HepG2 (cell line): ENCODE data around the gene CAB39. TPM values are rescaled to one million over a fixed set of nuclear protein-coding genes. Genes with fewer than 3 reads are reported as not detected.

Experiments used
- CAMTA2 ChIP-seq: sonication (generic); formaldehyde crosslinking; IDR thresholded peaks from 2 replicates; pipeline ENCODE4 v1.4.0; 2020; ENCODE audit warnings: mild to moderate bottlenecking, missing genetic modification reagents, borderline replicate concordance
- CBX2 ChIP-seq, 2 experiments: fragments of 200-600 bp in 1 of 2; sonication (generic); formaldehyde crosslinking in 1 of 2; IDR thresholded peaks; 2 replicates each; pipeline versions ENCODE4 v1.7.0 to v1.8.1; 2018 to 2022; ENCODE audit warnings: low read depth in 2 of 2, low read length in 1 of 2, mild to moderate bottlenecking in 1 of 2, missing genetic modification reagents in 1 of 2
- DR1 ChIP-seq: sonication (generic); formaldehyde crosslinking; IDR thresholded peaks from 2 replicates; pipeline ENCODE4 v1.8.0; 2021; ENCODE audit warnings: mild to moderate bottlenecking, missing genetic modification reagents, inconsistent platforms
- KDM1A ChIP-seq: IDR thresholded peaks from 2 replicates; pipeline ENCODE4 v1.6.1; 2016; ENCODE audit warnings: missing compliant biosample characterization
- KLF6 ChIP-seq: IDR thresholded peaks from 2 replicates; pipeline ENCODE4 v1.8.0; 2016; ENCODE audit warnings: missing biosample characterization, missing genetic modification reagents
- MAFK ChIP-seq, 2 experiments: IDR thresholded peaks in 1 of 2; conservative IDR thresholded peaks in 1 of 2; 2 replicates each; pipeline ENCODE4 v1.6.1; 2011; ENCODE audit warnings: improper control_type of control experiment in 2 of 2, low read length in 2 of 2
- MED1 ChIP-seq: sonication (generic); formaldehyde crosslinking; IDR thresholded peaks from 2 replicates; pipeline ENCODE4 v1.4.0; 2020; ENCODE audit warnings: missing genetic modification reagents
- RFXANK ChIP-seq: IDR thresholded peaks from 2 replicates; pipeline ENCODE4 v1.6.1; 2016
- TSC22D2 ChIP-seq: sonication (generic); formaldehyde crosslinking; IDR thresholded peaks from 2 replicates; pipeline ENCODE4 v1.5.1; 2020; ENCODE audit warnings: missing genetic modification reagents, mild to moderate bottlenecking, borderline replicate concordance
- ZBTB43 ChIP-seq: sonication (generic); formaldehyde crosslinking; conservative IDR thresholded peaks from 2 replicates; pipeline ENCODE4 v1.4.0; 2020; ENCODE audit warnings: missing genetic modification reagents
- ZBTB46 ChIP-seq: sonication (generic); formaldehyde crosslinking; IDR thresholded peaks from 2 replicates; pipeline ENCODE4 v1.4.0; 2020; ENCODE audit warnings: mild to moderate bottlenecking, missing genetic modification reagents, borderline replicate concordance
- ZNF34 ChIP-seq: sonication (generic); formaldehyde crosslinking; IDR thresholded peaks from 2 replicates; pipeline ENCODE4 v1.4.0; 2020; ENCODE audit warnings: mild to moderate bottlenecking, missing genetic modification reagents, borderline replicate concordance
- ZNF430 ChIP-seq: sonication (generic); formaldehyde crosslinking; IDR thresholded peaks from 2 replicates; pipeline ENCODE4 v1.9.0; 2021; ENCODE audit warnings: mild to moderate bottlenecking, missing genetic modification reagents
- ZNF484 ChIP-seq: sonication (generic); formaldehyde crosslinking; IDR thresholded peaks from 2 replicates; pipeline ENCODE4 v1.5.1; 2020; ENCODE audit warnings: mild to moderate bottlenecking, low read depth, missing genetic modification reagents, borderline replicate concordance
- ZNF782 ChIP-seq: sonication (generic); formaldehyde crosslinking; IDR thresholded peaks from 2 replicates; pipeline ENCODE4 v1.4.0; 2020; ENCODE audit warnings: missing genetic modification reagents, mild to moderate bottlenecking, borderline replicate concordance
- polyA plus RNA-seq, 8 experiments: library from polyadenylated mRNA; depleted of rRNA in 3 of 8; stranded (reverse) in 7 of 8; unstranded in 1 of 8; fragments of >200 nt; fragmentation: Illumina TruSeq in 4 of 8; extraction: Trizol in 4 of 8; gene quantifications; 2 replicates each; pipeline versions ENCODE4 v1.2.1 to v1.2.3, GENCODE V29; 2011 to 2016; ENCODE audit warnings: low read depth in 4 of 8, missing spikeins in 1 of 8, mixed read lengths in 1 of 8; ENCODE audit not compliant: insufficient read depth in 1 of 8
- total RNA-seq, 5 experiments: library from RNA; depleted of rRNA; stranded (reverse); fragments of >200 nt; fragmentation: Illumina TruSeq; extraction: Trizol; gene quantifications; 2 replicates each; pipeline ENCODE4 v1.2.3, GENCODE V29; 2016; ENCODE audit warnings: low read depth in 1 of 5
- TF ChIP-seq, protein P1 (sequence below): sonication (generic); formaldehyde crosslinking; IDR thresholded peaks from 2 replicates; pipeline ENCODE4 v1.4.0; 2020; ENCODE audit warnings: missing genetic modification reagents
- TF ChIP-seq, protein P2 (sequence below): sonication (generic); formaldehyde crosslinking; IDR thresholded peaks from 2 replicates; pipeline ENCODE4 v1.4.0; 2020; ENCODE audit warnings: mild to moderate bottlenecking, missing genetic modification reagents
- TF ChIP-seq, protein P3 (sequence below): sonication (generic); formaldehyde crosslinking; IDR thresholded peaks from 2 replicates; pipeline ENCODE4 v1.5.0; 2020; ENCODE audit warnings: mild to moderate bottlenecking, missing genetic modification reagents

CAB39 gene
- total and polyA plus RNA-seq, 2 of the 13 experiments (the other 11 are each of a cell fraction or from before 2014, with no cell fraction given) = 19.3 to 45.3 TPM

DNA sequence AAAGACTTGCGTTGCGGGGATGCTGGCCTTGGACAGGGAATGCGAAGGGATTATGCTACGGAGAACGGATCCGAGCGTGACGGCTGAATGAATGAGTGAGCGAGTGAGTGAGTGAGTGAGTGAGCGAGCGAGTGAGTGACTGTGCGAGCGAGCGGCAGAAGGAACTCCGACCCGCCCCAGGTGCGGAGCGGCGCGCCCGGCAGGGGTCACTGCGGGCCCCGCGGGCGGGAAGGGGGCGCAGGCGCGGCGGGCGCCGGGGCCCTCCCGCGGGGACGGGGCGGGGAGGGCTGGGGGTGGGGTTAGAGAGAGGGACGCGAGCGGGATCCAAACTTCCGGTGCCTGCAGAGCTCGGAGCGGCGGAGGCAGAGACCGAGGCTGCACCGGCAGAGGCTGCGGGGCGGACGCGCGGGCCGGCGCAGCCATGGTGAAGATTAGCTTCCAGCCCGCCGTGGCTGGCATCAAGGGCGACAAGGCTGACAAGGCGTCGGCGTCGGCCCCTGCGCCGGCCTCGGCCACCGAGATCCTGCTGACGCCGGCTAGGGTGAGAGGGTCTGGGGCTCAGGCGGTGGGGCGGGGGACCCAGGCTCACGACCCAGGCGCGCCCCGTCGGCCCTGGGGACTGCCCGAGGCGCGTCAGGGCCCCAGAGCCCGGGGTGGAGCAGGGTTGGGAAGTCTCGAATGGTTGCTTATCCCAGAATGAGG lies 152.1 kb downstream of the CAB39 start, which contains the start of gene ITM2C (continued):
- no peak for TF ChIP-seq ZBTB46 (CRISPR knock-in tag)
- TF ChIP-seq MED1 (CRISPR knock-in tag) = peak; percentile 50; the same call in 1 of the 2 replicates
- no peak for TF ChIP-seq ZNF484
- TF ChIP-seq CAMTA2 (CRISPR knock-in tag) = peak; percentile 96; the same call in 1 of the 2 replicates
- peak; percentile 9; the same call in 1 of the 2 replicates for TF ChIP-seq ZNF430 (CRISPR knock-in tag)
- TF ChIP-seq, protein P1, sequence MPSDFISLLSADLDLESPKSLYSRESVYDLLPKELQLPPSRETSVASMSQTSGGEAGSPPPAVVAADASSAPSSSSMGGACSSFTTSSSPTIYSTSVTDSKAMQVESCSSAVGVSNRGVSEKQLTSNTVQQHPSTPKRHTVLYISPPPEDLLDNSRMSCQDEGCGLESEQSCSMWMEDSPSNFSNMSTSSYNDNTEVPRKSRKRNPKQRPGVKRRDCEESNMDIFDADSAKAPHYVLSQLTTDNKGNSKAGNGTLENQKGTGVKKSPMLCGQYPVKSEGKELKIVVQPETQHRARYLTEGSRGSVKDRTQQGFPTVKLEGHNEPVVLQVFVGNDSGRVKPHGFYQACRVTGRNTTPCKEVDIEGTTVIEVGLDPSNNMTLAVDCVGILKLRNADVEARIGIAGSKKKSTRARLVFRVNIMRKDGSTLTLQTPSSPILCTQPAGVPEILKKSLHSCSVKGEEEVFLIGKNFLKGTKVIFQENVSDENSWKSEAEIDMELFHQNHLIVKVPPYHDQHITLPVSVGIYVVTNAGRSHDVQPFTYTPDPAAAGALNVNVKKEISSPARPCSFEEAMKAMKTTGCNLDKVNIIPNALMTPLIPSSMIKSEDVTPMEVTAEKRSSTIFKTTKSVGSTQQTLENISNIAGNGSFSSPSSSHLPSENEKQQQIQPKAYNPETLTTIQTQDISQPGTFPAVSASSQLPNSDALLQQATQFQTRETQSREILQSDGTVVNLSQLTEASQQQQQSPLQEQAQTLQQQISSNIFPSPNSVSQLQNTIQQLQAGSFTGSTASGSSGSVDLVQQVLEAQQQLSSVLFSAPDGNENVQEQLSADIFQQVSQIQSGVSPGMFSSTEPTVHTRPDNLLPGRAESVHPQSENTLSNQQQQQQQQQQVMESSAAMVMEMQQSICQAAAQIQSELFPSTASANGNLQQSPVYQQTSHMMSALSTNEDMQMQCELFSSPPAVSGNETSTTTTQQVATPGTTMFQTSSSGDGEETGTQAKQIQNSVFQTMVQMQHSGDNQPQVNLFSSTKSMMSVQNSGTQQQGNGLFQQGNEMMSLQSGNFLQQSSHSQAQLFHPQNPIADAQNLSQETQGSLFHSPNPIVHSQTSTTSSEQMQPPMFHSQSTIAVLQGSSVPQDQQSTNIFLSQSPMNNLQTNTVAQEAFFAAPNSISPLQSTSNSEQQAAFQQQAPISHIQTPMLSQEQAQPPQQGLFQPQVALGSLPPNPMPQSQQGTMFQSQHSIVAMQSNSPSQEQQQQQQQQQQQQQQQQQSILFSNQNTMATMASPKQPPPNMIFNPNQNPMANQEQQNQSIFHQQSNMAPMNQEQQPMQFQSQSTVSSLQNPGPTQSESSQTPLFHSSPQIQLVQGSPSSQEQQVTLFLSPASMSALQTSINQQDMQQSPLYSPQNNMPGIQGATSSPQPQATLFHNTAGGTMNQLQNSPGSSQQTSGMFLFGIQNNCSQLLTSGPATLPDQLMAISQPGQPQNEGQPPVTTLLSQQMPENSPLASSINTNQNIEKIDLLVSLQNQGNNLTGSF (CRISPR knock-in tag) = no peak
- peak; percentile 47; the same call in 1 of the 2 replicates for TF ChIP-seq ZNF782
- TF ChIP-seq MAFK (conservative IDR thresholded peaks at IDR 0.05 in 1 of 2, IDR thresholded peaks at IDR 0.05 in 1 of 2; ENCODE audit: low read length in 2 of 2) = no peak
- TF ChIP-seq TSC22D2 (CRISPR knock-in tag) = no peak; the same call in 1 of the 2 replicates
- 0 out of 2 replicates have a peak, but pooled peaks have one; percentile 43 for TF ChIP-seq KLF6 (CRISPR knock-in tag)
- TF ChIP-seq ZNF34 = no peak
- TF ChIP-seq DR1 (CRISPR knock-in tag) = no peak
- TF ChIP-seq CBX2 (IDR thresholded peaks at IDR 0.05; ENCODE audit: low read depth, low read length) = no peak
- no peak for TF ChIP-seq CBX2 (CRISPR knock-in tag; IDR thresholded peaks at IDR 0.05; ENCODE audit: low read depth)
- TF ChIP-seq RFXANK (CRISPR knock-in tag) = no peak
- no peak for TF ChIP-seq KDM1A (CRISPR knock-in tag)
- TF ChIP-seq, protein P2, sequence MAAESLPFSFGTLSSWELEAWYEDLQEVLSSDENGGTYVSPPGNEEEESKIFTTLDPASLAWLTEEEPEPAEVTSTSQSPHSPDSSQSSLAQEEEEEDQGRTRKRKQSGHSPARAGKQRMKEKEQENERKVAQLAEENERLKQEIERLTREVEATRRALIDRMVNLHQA (CRISPR knock-in tag) = no peak
- TF ChIP-seq, protein P3, sequence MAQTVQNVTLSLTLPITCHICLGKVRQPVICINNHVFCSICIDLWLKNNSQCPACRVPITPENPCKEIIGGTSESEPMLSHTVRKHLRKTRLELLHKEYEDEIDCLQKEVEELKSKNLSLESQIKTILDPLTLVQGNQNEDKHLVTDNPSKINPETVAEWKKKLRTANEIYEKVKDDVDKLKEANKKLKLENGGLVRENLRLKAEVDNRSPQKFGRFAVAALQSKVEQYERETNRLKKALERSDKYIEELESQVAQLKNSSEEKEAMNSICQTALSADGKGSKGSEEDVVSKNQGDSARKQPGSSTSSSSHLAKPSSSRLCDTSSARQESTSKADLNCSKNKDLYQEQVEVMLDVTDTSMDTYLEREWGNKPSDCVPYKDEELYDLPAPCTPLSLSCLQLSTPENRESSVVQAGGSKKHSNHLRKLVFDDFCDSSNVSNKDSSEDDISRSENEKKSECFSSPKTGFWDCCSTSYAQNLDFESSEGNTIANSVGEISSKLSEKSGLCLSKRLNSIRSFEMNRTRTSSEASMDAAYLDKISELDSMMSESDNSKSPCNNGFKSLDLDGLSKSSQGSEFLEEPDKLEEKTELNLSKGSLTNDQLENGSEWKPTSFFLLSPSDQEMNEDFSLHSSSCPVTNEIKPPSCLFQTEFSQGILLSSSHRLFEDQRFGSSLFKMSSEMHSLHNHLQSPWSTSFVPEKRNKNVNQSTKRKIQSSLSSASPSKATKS (CRISPR knock-in tag) = no peak
- 0 out of 2 replicates have a peak, but pooled peaks have one; percentile 47 for TF ChIP-seq ZBTB43 (CRISPR knock-in tag)
